A549 (cell line): ENCODE results near the gene ACSL4. TPM values are rescaled to one million over a fixed set of nuclear protein-coding genes. Genes with fewer than 3 reads are reported as not detected.

Experiments
- ATAC-seq, 2 experiments: fragments of 200-7000 bp in 1 of 2; fragments of >200 bp in 1 of 2; cut with Nextera tagmentation in 1 of 2; cut with Tn5 transposase in 1 of 2; 3 replicates each; pipeline versions ENCODE4 v1.8.0 to v1.9.1; 2018 to 2020; ENCODE audit warnings: mild to moderate bottlenecking in 1 of 2, moderate library complexity in 1 of 2
- CTCF ChIA-PET: fragments of 300-600 bp; sonication (Branson Sonifier 250); formaldehyde crosslinking; extraction: SDS; loops from one replicate; lab custom pipeline; 2021; ENCODE audit warnings: antibody characterized with exemption, inconsistent platforms; lab: Yijun Ruan, JAX
- POLR2A ChIA-PET: fragments of 350-600 bp; formaldehyde crosslinking; extraction: SDS; loops from one replicate; lab custom pipeline; 2021; ENCODE audit warnings: antibody characterized with exemption, inconsistent platforms; lab: Yijun Ruan, JAX
- DNase-seq, 2 experiments: peaks; one replicate each; pipeline versions ENCODE4 v3.0.0 to v3.0.0-alpha.2; 2011 to 2016; ENCODE audit warnings: low read depth in 1 of 2, low spot score in 1 of 2
- FAIRE-seq: peaks from 2 replicates; lab custom pipeline; 2011; peaks lifted over from hg19 to GRCh38; lab: Jason Lieb, UNC
- H3K27ac ChIP-seq, 2 experiments: fragments of >200 bp; sonication (Bioruptor Twin); formaldehyde crosslinking; 3 replicates each; pipeline ENCODE4 v1.5.1; 2016 to 2017
- H3K4me1 ChIP-seq: fragments of >200 bp; sonication (Bioruptor Twin); formaldehyde crosslinking; 3 replicates; pipeline ENCODE4 v1.6.1; 2016
- H3K4me2 ChIP-seq: fragments of >200 bp; sonication (Bioruptor Twin); formaldehyde crosslinking; 3 replicates; pipeline ENCODE4 v1.6.1; 2016
- H3K4me3 ChIP-seq: fragments of >200 bp; sonication (Bioruptor Twin); formaldehyde crosslinking; 3 replicates; pipeline ENCODE4 v1.5.1; 2016
- H3K9me3 ChIP-seq: fragments of >200 bp; sonication (Bioruptor Twin); formaldehyde crosslinking; 3 replicates; pipeline ENCODE4 v1.6.1; 2016
- BHLHE40 ChIP-seq: IDR thresholded peaks from 2 replicates; pipeline ENCODE4 v1.6.1; 2012; ENCODE audit warnings: low read depth, low read length, inconsistent platforms
- CBX2 ChIP-seq: fragments of 200-600 bp; sonication (generic); IDR thresholded peaks from 2 replicates; pipeline ENCODE4 v1.6.1; 2016; ENCODE audit warnings: low read depth, mild to moderate bottlenecking, borderline replicate concordance
- CBX8 ChIP-seq: fragments of 200-600 bp; sonication (generic); IDR thresholded peaks from 2 replicates; pipeline ENCODE4 v1.6.1; 2016
- CHD2 ChIP-seq: fragments of 150-350 bp; IDR thresholded peaks from 2 replicates; pipeline ENCODE4 v1.6.1; 2014; ENCODE audit warnings: low read length; ENCODE audit not compliant: partially characterized antibody
- E2F6 ChIP-seq: IDR thresholded peaks from 2 replicates; pipeline ENCODE4 v1.6.1; 2012; ENCODE audit warnings: low read depth, borderline replicate concordance
- EHMT2 ChIP-seq: fragments of 200-600 bp; sonication (generic); IDR thresholded peaks from 2 replicates; pipeline ENCODE4 v1.6.1; 2016; ENCODE audit warnings: antibody characterized with exemption, low read depth, mild to moderate bottlenecking, moderate library complexity
- FOSL2 ChIP-seq, 2 experiments: fragments of 450-650 bp in 1 of 2; fragments of >200 bp in 1 of 2; sonication (Bioruptor Twin) in 1 of 2; formaldehyde crosslinking; IDR thresholded peaks; 2 replicates each; pipeline versions ENCODE4 v1.5.0 to v1.6.1; 2016 to 2020; ENCODE audit warnings: mild to moderate bottlenecking in 1 of 2, moderate library complexity in 1 of 2
- FOXS1 ChIP-seq: fragments of 250-450 bp; sonication (Bioruptor Pico); IDR thresholded peaks from 2 replicates; pipeline ENCODE4 v1.5.0; 2020; ENCODE audit warnings: mild to moderate bottlenecking, moderate library complexity
- HDAC2 ChIP-seq: fragments of 200-600 bp; sonication (generic); IDR thresholded peaks from 2 replicates; pipeline ENCODE4 v1.6.1; 2016
- HEYL ChIP-seq: fragments of 250-450 bp; sonication (Bioruptor Pico); IDR thresholded peaks from 2 replicates; pipeline ENCODE4 v1.8.0; 2021; ENCODE audit warnings: mild to moderate bottlenecking, moderate library complexity
- JUNB ChIP-seq: fragments of >200 bp; sonication (Bioruptor Twin); formaldehyde crosslinking; IDR thresholded peaks from 2 replicates; pipeline ENCODE4 v1.6.1; 2016
- MAX ChIP-seq: IDR thresholded peaks from 2 replicates; pipeline ENCODE4 v1.6.1; 2012
- PHF8 ChIP-seq: fragments of 200-600 bp; sonication (generic); IDR thresholded peaks from 2 replicates; pipeline ENCODE4 v1.6.1; 2016; ENCODE audit warnings: low read depth, mild to moderate bottlenecking, antibody characterized with exemption, moderate library complexity, borderline replicate concordance
- POLR2AphosphoS2 ChIP-seq: conservative IDR thresholded peaks from 2 replicates; pipeline ENCODE4 v1.6.1; 2012; ENCODE audit warnings: low read length, improper control_type of control experiment, inconsistent platforms
- RARB ChIP-seq: fragments of 250-450 bp; sonication (Bioruptor Pico); IDR thresholded peaks from 2 replicates; pipeline ENCODE4 v1.8.0; 2021; ENCODE audit warnings: mild to moderate bottlenecking, moderate library complexity
- SMC3 ChIP-seq: fragments of >200 bp; sonication (Bioruptor Twin); formaldehyde crosslinking; IDR thresholded peaks from 3 replicates; pipeline ENCODE4 v1.6.1; 2018; ENCODE audit warnings: inconsistent platforms
- TP53 ChIP-seq: fragments of 250-450 bp; sonication (Bioruptor Pico); IDR thresholded peaks from 2 replicates; pipeline ENCODE4 v1.5.0; 2021; ENCODE audit warnings: mild to moderate bottlenecking, moderate library complexity
- USF2 ChIP-seq: fragments of 450-650 bp; IDR thresholded peaks from 2 replicates; pipeline ENCODE4 v1.6.1; 2014; ENCODE audit warnings: antibody characterized with exemption
- ZNF302 ChIP-seq: fragments of 250-450 bp; sonication (Bioruptor Pico); IDR thresholded peaks from 2 replicates; pipeline ENCODE4 v1.9.0; 2021; ENCODE audit warnings: inconsistent platforms, mild to moderate bottlenecking, moderate library complexity
- WGBS: methylation state at CpG from one replicate; pipeline ENCODE4 v1.1.6; 2017; ENCODE audit errors: missing lambda C conversion rate; 5-methylcytosine and 5-hydroxymethylcytosine counted together
- polyA plus RNA-seq, 4 experiments: library from polyadenylated mRNA; depleted of rRNA in 3 of 4; stranded (reverse); fragments of >200 nt; fragmentation: RNase III in 1 of 4; extraction: RNeasy Plus Mini Kit Qiagen cat#74134 plus additional on column Dnase treatment in 1 of 4; gene quantifications; 2 replicates in 3 of 4; 3 replicates in 1 of 4; pipeline ENCODE4 v1.2.3, GENCODE V29; 2011 to 2017
- TF ChIP-seq, protein P1 (sequence below): fragments of 150-350 bp; IDR thresholded peaks from 2 replicates; pipeline ENCODE4 v1.6.1; 2014; ENCODE audit warnings: low read depth, mild to moderate bottlenecking, low read length

ACSL4 gene
- polyA plus RNA-seq, 2 of the 4 experiments (the other 2 are of a cell fraction): 31.6 to 36.8 TPM

DNA sequence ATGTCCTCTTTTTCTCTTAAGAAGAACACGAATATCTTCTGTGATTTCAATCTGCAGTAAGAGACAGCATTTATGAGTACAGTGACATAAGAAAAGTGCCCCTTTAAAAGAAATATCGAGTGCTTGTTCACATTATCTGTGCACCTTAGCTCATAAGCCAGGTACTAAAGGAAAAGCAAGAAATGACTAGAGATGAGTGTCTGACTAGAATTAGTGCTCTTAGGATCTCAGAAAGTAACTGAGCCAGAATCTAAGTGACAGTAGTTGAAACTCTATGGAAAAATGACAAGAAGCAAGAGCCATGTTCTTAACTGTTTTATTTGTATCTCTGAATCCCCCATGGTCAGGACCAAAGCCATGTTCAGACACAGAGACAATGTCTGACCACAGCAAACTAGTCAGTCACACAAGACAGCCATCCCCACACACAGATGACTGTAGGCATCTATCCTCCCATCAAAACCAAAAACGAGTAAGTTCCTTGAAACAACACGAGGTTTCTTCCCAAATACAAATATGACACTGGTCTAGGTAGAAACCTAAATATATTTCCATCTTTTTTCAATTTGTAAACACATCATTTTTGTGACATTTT, 36.8 kb downstream of the ACSL4 start:
- no peak for FAIRE-seq
- ChIA-PET CTCF (interaction anchor here (2.0 kb wide), 1 partner anchor 195 kb away, joined by 6 read pairs; no protein-coding TSS in a partner anchor), POLR2A (no interaction called here)
- Histone ChIP-seq H3K4me1 (peaks cover 16% of the 10 kb centered on the region; the same call in 2 of the 3 replicates), H3K4me2 (no peak overlapping the region), H3K27ac (no peak overlapping the region), H3K9me3 (no peaks in the 10 kb centered on the region), H3K4me3 (no peak overlapping the region)
- 83% methylated on average over 4 of the region's 4 CpGs for WGBS
- DNase-seq: no peak
- TF ChIP-seq SMC3: no peak
- ATAC-seq: no peak

- no peak for FAIRE-seq
- ChIA-PET CTCF (interaction anchor here (2.0 kb wide), 1 partner anchor 195 kb away, joined by 6 read pairs; no protein-coding TSS in a partner anchor), POLR2A (no interaction called here)
- Histone ChIP-seq H3K4me1 (peaks cover 16% of the 10 kb centered on the region; the same call in 2 of the 3 replicates), H3K9me3 (no peaks in the 10 kb centered on the region), H3K4me2 (no peak overlapping the region), H3K4me3 (no peak overlapping the region), H3K27ac (no peak overlapping the region)
- DNase-seq: no peak
- 90% methylated on average over 3 of the region's 3 CpGs for WGBS
- no peak for ATAC-seq
- TF ChIP-seq PHF8 (no peak), POLR2AphosphoS2 (no peak)
These were observed 37.4 kb downstream of the ACSL4 start for GRCh38 chrX:109695637-109696036.

DNA sequence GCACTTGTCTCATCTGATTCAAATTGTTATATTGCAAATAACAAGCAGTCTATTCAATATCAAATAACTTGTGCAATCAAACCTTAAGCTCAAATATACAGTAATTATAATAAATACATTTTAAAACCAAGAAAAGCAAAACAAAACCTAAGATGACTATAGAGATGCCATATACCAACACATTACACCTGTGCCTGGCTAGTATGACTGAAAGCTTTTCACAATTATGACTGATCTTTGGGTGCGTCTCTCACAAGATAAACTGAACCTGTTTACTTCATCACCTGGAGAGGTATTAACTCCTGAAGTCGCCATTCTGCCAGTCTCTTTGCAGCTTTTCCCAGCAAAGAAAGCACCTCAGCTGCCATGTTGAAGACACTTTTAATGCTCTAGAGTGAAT, 41.3 kb downstream of the ACSL4 start:
- no peaks in the 10 kb centered on the region for H3K4me1 ChIP-seq
- ATAC-seq (no peak), FAIRE-seq (no peak), DNase-seq (no peak)
- no peaks in the 10 kb centered on the region for H3K9me3 ChIP-seq
- H3K4me3 ChIP-seq: no peak overlapping the region
- POLR2A ChIA-PET: no interaction called here
- 93% methylated on average over 2 of the region's 2 CpGs for WGBS
- H3K27ac ChIP-seq: no peak overlapping the region
- TF ChIP-seq CBX2 (no peak), HEYL (CRISPR knock-in tag) (no peak), MAX (no peak), HDAC2 (no peak)
- CTCF ChIA-PET: no interaction called here
- H3K4me2 ChIP-seq: no peak overlapping the region

DNA sequence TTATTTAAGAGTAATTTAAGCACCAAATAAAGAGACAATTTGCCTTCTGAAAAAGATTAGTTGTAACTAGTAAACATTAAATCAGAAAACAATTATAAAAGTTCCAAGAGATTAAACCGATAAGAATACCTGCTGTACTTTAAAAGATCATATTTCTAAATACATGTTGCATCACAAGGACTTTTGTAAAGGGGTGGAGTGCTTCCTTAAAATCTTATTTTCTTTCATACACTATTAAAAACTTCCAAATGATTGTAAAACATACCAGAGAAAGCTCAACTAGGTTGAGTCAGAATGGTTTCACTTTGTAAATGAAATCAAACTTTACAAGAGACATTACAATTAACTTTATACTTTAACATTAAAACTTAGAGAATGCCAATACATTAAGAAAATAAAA, 41.8 kb downstream of the ACSL4 start:
- 45% methylated on average over 1 of the region's 1 CpG for whole genome bisulfite sequencing
- ATAC-seq (no peak), DNase-seq (no peak), FAIRE-seq (no peak)
- Histone ChIP-seq H3K4me1 (no peaks in the 10 kb centered on the region), H3K27ac (no peak overlapping the region), H3K4me2 (no peak overlapping the region), H3K9me3 (no peaks in the 10 kb centered on the region), H3K4me3 (no peak overlapping the region)
- CTCF ChIA-PET: no interaction called here
- POLR2A ChIA-PET: no interaction called here
- TF ChIP-seq CBX2 (no peak), FOXS1 (CRISPR knock-in tag) (no peak), TP53 (CRISPR knock-in tag) (no peak), CHD2 (no peak), JUNB (no peak), BHLHE40 (no peak), FOSL2 (IDR thresholded peaks at IDR 0.05) (no peak), FOSL2 (CRISPR knock-in tag; IDR thresholded peaks at IDR 0.05) (no peak), E2F6 (no peak), USF2 (no peak), ZNF302 (CRISPR knock-in tag) (no peak), EHMT2 (no peak), RARB (CRISPR knock-in tag) (no peak), POLR2AphosphoS2 (no peak), CBX8 (no peak)
- TF ChIP-seq, protein P1, sequence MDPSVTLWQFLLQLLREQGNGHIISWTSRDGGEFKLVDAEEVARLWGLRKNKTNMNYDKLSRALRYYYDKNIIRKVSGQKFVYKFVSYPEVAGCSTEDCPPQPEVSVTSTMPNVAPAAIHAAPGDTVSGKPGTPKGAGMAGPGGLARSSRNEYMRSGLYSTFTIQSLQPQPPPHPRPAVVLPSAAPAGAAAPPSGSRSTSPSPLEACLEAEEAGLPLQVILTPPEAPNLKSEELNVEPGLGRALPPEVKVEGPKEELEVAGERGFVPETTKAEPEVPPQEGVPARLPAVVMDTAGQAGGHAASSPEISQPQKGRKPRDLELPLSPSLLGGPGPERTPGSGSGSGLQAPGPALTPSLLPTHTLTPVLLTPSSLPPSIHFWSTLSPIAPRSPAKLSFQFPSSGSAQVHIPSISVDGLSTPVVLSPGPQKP: no peak
